Measurements from ENCODE around the gene SULT1E1.

Gene SULT1E1

DNA sequence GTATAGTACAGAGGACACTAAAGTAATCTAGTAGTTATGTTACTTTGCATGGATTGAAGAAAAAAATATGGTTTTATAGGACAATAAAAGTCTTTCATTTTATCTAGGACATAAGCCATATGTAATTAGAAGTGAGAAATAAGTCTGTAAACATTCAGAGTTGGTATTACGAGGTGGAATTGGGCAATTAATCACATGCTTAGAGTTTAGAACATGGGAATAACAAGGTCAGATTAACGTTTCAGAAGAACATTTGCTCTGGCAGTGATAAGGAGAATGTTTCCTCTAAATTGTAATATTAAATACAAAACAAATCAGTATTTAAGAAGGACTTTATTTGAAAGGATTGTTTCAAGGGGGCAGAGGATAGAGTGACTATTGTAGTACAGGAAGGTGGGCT is 15.6 kb upstream of the SULT1E1 start:
- Histone ChIP-seq H3K4me3 (ENCODE audit: low read length) (no peak overlapping the region), H3K9ac (ENCODE audit: low read length) (no peak overlapping the region), H3F3A (ENCODE audit: insufficient read depth, low read length) (no peaks in the 10 kb centered on the region), H3K27ac (ENCODE audit: low read length) (no peak overlapping the region), H3K27me3 (replicated peaks; ENCODE audit: insufficient read depth, low read length) (no peaks in the 10 kb centered on the region), H3K4me1 (ENCODE audit: low read length) (no peaks in the 10 kb centered on the region), H4K20me1 (ENCODE audit: insufficient read depth, low read length) (no peaks in the 10 kb centered on the region), H2AFZ (ENCODE audit: low read length) (no peak overlapping the region), H3K36me3 (replicated peaks; ENCODE audit: insufficient read depth, low read length) (no peaks in the 10 kb centered on the region), H3K4me2 (ENCODE audit: low read depth, low read length) (no peak overlapping the region), H3K9me3 (replicated peaks; ENCODE audit: insufficient read depth, low read length) (no peaks in the 10 kb centered on the region), H3K9me2 (replicated peaks; ENCODE audit: insufficient read depth, low read length) (no peaks in the 10 kb centered on the region), H3K79me2 (ENCODE audit: low read length) (no peaks in the 10 kb centered on the region)
- no peak for DNase-seq
- no peak for TF ChIP-seq EZH2 (optimal IDR thresholded peaks at IDR 0.05; ENCODE audit: low read depth, low read length)
- TF ChIP-seq, protein P1, sequence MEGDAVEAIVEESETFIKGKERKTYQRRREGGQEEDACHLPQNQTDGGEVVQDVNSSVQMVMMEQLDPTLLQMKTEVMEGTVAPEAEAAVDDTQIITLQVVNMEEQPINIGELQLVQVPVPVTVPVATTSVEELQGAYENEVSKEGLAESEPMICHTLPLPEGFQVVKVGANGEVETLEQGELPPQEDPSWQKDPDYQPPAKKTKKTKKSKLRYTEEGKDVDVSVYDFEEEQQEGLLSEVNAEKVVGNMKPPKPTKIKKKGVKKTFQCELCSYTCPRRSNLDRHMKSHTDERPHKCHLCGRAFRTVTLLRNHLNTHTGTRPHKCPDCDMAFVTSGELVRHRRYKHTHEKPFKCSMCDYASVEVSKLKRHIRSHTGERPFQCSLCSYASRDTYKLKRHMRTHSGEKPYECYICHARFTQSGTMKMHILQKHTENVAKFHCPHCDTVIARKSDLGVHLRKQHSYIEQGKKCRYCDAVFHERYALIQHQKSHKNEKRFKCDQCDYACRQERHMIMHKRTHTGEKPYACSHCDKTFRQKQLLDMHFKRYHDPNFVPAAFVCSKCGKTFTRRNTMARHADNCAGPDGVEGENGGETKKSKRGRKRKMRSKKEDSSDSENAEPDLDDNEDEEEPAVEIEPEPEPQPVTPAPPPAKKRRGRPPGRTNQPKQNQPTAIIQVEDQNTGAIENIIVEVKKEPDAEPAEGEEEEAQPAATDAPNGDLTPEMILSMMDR (IDR thresholded peaks at IDR 0.05; ENCODE audit: low read length), result no peak
- no peak for TF ChIP-seq EZH2phosphoT487 (IDR thresholded peaks at IDR 0.05; ENCODE audit: low read length)

DNA sequence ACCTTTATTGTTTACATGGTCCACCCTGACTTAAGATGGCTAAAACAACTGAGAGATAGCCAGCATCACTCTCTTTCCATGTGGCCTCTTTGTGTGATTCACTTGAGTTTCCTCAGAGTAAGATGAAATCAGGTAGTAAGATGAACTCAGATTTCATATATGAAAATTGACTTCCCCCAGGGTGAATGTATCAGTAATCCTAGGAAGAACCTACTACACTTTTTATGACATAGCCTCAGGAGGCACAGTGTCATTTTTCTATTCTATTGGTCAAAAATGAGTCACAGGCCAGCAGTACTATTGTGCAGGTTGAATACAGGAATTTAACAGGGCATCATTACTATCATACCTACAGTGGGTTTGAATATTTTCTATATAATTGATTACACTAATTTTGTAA is 14.6 kb upstream of the SULT1E1 start:
- no peak for DNase-seq
- H3K4me1 ChIP-seq (ENCODE audit: low read length), result no peaks in the 10 kb centered on the region
- no peak overlapping the region for H3K4me3 ChIP-seq (ENCODE audit: low read length)
- no peaks in the 10 kb centered on the region for H3K9me2 ChIP-seq (replicated peaks; ENCODE audit: insufficient read depth, low read length)
- H3K79me2 ChIP-seq (ENCODE audit: low read length), result no peaks in the 10 kb centered on the region
- no peaks in the 10 kb centered on the region for H3K27me3 ChIP-seq (replicated peaks; ENCODE audit: insufficient read depth, low read length)
- no peaks in the 10 kb centered on the region for H3K36me3 ChIP-seq (replicated peaks; ENCODE audit: insufficient read depth, low read length)
- no peaks in the 10 kb centered on the region for H3K9me3 ChIP-seq (replicated peaks; ENCODE audit: insufficient read depth, low read length)
- no peaks in the 10 kb centered on the region for H4K20me1 ChIP-seq (ENCODE audit: insufficient read depth, low read length)
- no peak overlapping the region for H2AFZ ChIP-seq (ENCODE audit: low read length)
- no peak overlapping the region for H3K4me2 ChIP-seq (ENCODE audit: low read depth, low read length)
- no peaks in the 10 kb centered on the region for H3F3A ChIP-seq (ENCODE audit: insufficient read depth, low read length)
- no peak overlapping the region for H3K27ac ChIP-seq (ENCODE audit: low read length)
- TF ChIP-seq, protein P1 (IDR thresholded peaks at IDR 0.05; ENCODE audit: low read length), result no peak
- TF ChIP-seq EZH2phosphoT487 (IDR thresholded peaks at IDR 0.05; ENCODE audit: low read length) (no peak), EZH2 (optimal IDR thresholded peaks at IDR 0.05; ENCODE audit: low read depth, low read length) (no peak)
- no peak overlapping the region for H3K9ac ChIP-seq (ENCODE audit: low read length)

DNA sequence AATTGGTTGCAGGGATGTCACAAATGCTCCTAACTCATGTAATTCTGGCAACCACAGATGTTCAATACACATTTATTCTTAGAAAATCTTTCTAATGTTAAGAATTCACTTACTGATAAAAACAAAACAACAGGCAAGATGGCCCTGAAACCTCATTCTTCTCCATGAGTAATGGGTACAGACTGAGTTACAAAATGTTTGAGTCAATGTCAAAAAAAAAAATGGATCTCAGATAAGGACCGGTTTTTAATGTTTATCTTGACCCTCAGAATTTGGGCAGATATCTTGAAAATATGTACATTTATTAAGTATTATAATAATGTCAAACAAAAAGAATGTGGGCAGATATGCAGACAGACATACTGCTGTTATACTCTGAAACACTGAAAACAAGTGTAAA is 1.8 kb upstream of the SULT1E1 start:
- no peaks in the 10 kb centered on the region for H3K36me3 ChIP-seq (replicated peaks; ENCODE audit: insufficient read depth, low read length)
- TF ChIP-seq EZH2phosphoT487 (IDR thresholded peaks at IDR 0.05; ENCODE audit: low read length) (no peak), EZH2 (optimal IDR thresholded peaks at IDR 0.05; ENCODE audit: low read depth, low read length) (no peak)
- TF ChIP-seq, protein P1 (IDR thresholded peaks at IDR 0.05; ENCODE audit: low read length), result no peak

More for the DNA sequence above, 1.8 kb upstream of the SULT1E1 start:
- H4K20me1 ChIP-seq (ENCODE audit: insufficient read depth, low read length), result no peaks in the 10 kb centered on the region
- no peak for DNase-seq
- no peak overlapping the region for H3K27ac ChIP-seq (ENCODE audit: low read length)
- H3K4me2 ChIP-seq (ENCODE audit: low read depth, low read length), result no peak overlapping the region
- 0 out of 2 replicates have a peak, but pooled peaks cover 4% of the 10 kb centered on the region for H3K4me1 ChIP-seq (ENCODE audit: low read length)
- no peaks in the 10 kb centered on the region for H3K9me3 ChIP-seq (replicated peaks; ENCODE audit: insufficient read depth, low read length)
- H3F3A ChIP-seq (ENCODE audit: insufficient read depth, low read length), result no peaks in the 10 kb centered on the region
- no peaks in the 10 kb centered on the region for H3K27me3 ChIP-seq (replicated peaks; ENCODE audit: insufficient read depth, low read length)
- no peaks in the 10 kb centered on the region for H3K9me2 ChIP-seq (replicated peaks; ENCODE audit: insufficient read depth, low read length)
- H2AFZ ChIP-seq (ENCODE audit: low read length), result no peak overlapping the region
- no peak overlapping the region for H3K4me3 ChIP-seq (ENCODE audit: low read length)
- no peaks in the 10 kb centered on the region for H3K79me2 ChIP-seq (ENCODE audit: low read length)
- no peak overlapping the region for H3K9ac ChIP-seq (ENCODE audit: low read length)
